HepG2 (cell line): ENCODE data around the gene RAB11FIP5. TPM values are rescaled to one million over a fixed set of nuclear protein-coding genes. Genes with fewer than 3 reads are reported as not detected.
A peak's percentile ranks its signal among the peaks of the same experiment; 100 is the strongest.

Source experiments
- ATF7-NPFF ChIP-seq: sonication (generic); formaldehyde crosslinking; IDR thresholded peaks from 2 replicates; pipeline ENCODE4 v1.8.1; 2023; ENCODE audit warnings: mild to moderate bottlenecking, low read depth, missing genetic modification reagents, moderate library complexity
- DMAP1 ChIP-seq: IDR thresholded peaks from 2 replicates; pipeline ENCODE4 v1.6.1; 2016
- EED ChIP-seq: sonication (generic); formaldehyde crosslinking; IDR thresholded peaks from 2 replicates; pipeline ENCODE4 v1.5.0; 2020; ENCODE audit warnings: mild to moderate bottlenecking, missing genetic modification reagents
- GATAD1 ChIP-seq: IDR thresholded peaks from 2 replicates; pipeline ENCODE4 v1.6.1; 2016; ENCODE audit warnings: missing genetic modification reagents, missing compliant biosample characterization
- GTF3A ChIP-seq: sonication (generic); formaldehyde crosslinking; conservative IDR thresholded peaks from 2 replicates; pipeline ENCODE4 v1.4.0; 2020; ENCODE audit warnings: mild to moderate bottlenecking, missing genetic modification reagents
- HDAC2 ChIP-seq: sonication (generic); formaldehyde crosslinking; IDR thresholded peaks from 2 replicates; pipeline ENCODE4 v1.4.0; 2020; ENCODE audit warnings: missing genetic modification reagents
- PHF21A ChIP-seq: sonication (generic); formaldehyde crosslinking; IDR thresholded peaks from 2 replicates; pipeline ENCODE4 v1.5.0; 2020; ENCODE audit warnings: mild to moderate bottlenecking, missing genetic modification reagents
- PHF8 ChIP-seq: sonication (generic); formaldehyde crosslinking; IDR thresholded peaks from 2 replicates; pipeline ENCODE4 v1.5.0; 2020; ENCODE audit warnings: missing genetic modification reagents
- THAP9 ChIP-seq: sonication (generic); formaldehyde crosslinking; IDR thresholded peaks from 2 replicates; pipeline ENCODE4; 2020; ENCODE audit warnings: missing genetic modification reagents, mild to moderate bottlenecking, borderline replicate concordance
- WIZ ChIP-seq: sonication (generic); formaldehyde crosslinking; IDR thresholded peaks from 2 replicates; pipeline ENCODE4 v1.5.1; 2020; ENCODE audit warnings: mild to moderate bottlenecking, missing genetic modification reagents
- ZBTB46 ChIP-seq: sonication (generic); formaldehyde crosslinking; IDR thresholded peaks from 2 replicates; pipeline ENCODE4 v1.4.0; 2020; ENCODE audit warnings: mild to moderate bottlenecking, missing genetic modification reagents, borderline replicate concordance
- ZNF354B ChIP-seq: sonication (generic); formaldehyde crosslinking; IDR thresholded peaks from 2 replicates; pipeline ENCODE4 v1.8.0; 2022; ENCODE audit warnings: mild to moderate bottlenecking, missing genetic modification reagents
- ZNF484 ChIP-seq: sonication (generic); formaldehyde crosslinking; IDR thresholded peaks from 2 replicates; pipeline ENCODE4 v1.5.1; 2020; ENCODE audit warnings: mild to moderate bottlenecking, low read depth, missing genetic modification reagents, borderline replicate concordance
- ZNF543 ChIP-seq: sonication (generic); formaldehyde crosslinking; IDR thresholded peaks from 2 replicates; pipeline ENCODE4 v1.4.0; 2020; ENCODE audit warnings: mild to moderate bottlenecking, missing genetic modification reagents
- ZSCAN22 ChIP-seq: sonication (generic); formaldehyde crosslinking; IDR thresholded peaks from 2 replicates; pipeline ENCODE4 v1.4.0; 2020; ENCODE audit warnings: mild to moderate bottlenecking, missing genetic modification reagents
- polyA plus RNA-seq, 8 experiments: library from polyadenylated mRNA; depleted of rRNA in 3 of 8; stranded (reverse) in 7 of 8; unstranded in 1 of 8; fragments of >200 nt; fragmentation: Illumina TruSeq in 4 of 8; extraction: Trizol in 4 of 8; gene quantifications; 2 replicates each; pipeline versions ENCODE4 v1.2.1 to v1.2.3, GENCODE V29; 2011 to 2016; ENCODE audit warnings: low read depth in 4 of 8, missing spikeins in 1 of 8, mixed read lengths in 1 of 8; ENCODE audit not compliant: insufficient read depth in 1 of 8
- total RNA-seq, 5 experiments: library from RNA; depleted of rRNA; stranded (reverse); fragments of >200 nt; fragmentation: Illumina TruSeq; extraction: Trizol; gene quantifications; 2 replicates each; pipeline ENCODE4 v1.2.3, GENCODE V29; 2016; ENCODE audit warnings: low read depth in 1 of 5
- TF ChIP-seq, protein P1 (sequence below): sonication (generic); formaldehyde crosslinking; IDR thresholded peaks from 2 replicates; pipeline ENCODE4 v1.4.0; 2020; ENCODE audit warnings: missing genetic modification reagents, borderline replicate concordance
- TF ChIP-seq, protein P2 (sequence below): sonication (generic); formaldehyde crosslinking; IDR thresholded peaks from 2 replicates; pipeline ENCODE4 v1.5.1; 2020; ENCODE audit warnings: mild to moderate bottlenecking, moderate library complexity, missing genetic modification reagents
- TF ChIP-seq, protein P3 (sequence below): sonication (generic); formaldehyde crosslinking; IDR thresholded peaks from 2 replicates; pipeline ENCODE4 v1.5.0; 2020; ENCODE audit warnings: mild to moderate bottlenecking, missing genetic modification reagents

Gene RAB11FIP5
- total and polyA plus RNA-seq, 2 of the 13 experiments (the other 11 are each of a cell fraction or from before 2014, with no cell fraction given): 9.4 to 22.9 TPM

- 0 out of 2 replicates have a peak, but pooled peaks have one; percentile 25 for TF ChIP-seq THAP9 (CRISPR knock-in tag)
- no peak for TF ChIP-seq GATAD1
- TF ChIP-seq ZSCAN22 (CRISPR knock-in tag): 0 out of 2 replicates have a peak, but pooled peaks have one; percentile 36
- TF ChIP-seq ZNF543 (CRISPR knock-in tag): 0 out of 2 replicates have a peak, but pooled peaks have one; percentile 34
- no peak for TF ChIP-seq ATF7-NPFF (CRISPR knock-in tag)
- TF ChIP-seq HDAC2: peak; percentile 38; the same call in 1 of the 2 replicates
- TF ChIP-seq, protein P1, sequence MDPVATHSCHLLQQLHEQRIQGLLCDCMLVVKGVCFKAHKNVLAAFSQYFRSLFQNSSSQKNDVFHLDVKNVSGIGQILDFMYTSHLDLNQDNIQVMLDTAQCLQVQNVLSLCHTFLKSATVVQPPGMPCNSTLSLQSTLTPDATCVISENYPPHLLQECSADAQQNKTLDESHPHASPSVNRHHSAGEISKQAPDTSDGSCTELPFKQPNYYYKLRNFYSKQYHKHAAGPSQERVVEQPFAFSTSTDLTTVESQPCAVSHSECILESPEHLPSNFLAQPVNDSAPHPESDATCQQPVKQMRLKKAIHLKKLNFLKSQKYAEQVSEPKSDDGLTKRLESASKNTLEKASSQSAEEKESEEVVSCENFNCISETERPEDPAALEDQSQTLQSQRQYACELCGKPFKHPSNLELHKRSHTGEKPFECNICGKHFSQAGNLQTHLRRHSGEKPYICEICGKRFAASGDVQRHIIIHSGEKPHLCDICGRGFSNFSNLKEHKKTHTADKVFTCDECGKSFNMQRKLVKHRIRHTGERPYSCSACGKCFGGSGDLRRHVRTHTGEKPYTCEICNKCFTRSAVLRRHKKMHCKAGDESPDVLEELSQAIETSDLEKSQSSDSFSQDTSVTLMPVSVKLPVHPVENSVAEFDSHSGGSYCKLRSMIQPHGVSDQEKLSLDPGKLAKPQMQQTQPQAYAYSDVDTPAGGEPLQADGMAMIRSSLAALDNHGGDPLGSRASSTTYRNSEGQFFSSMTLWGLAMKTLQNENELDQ: no peak
- TF ChIP-seq PHF8: 0 out of 2 replicates have a peak, but pooled peaks have one; percentile 36
- no peak for TF ChIP-seq ZBTB46 (CRISPR knock-in tag)
- no peak for TF ChIP-seq ZNF354B (CRISPR knock-in tag)
- TF ChIP-seq WIZ (CRISPR knock-in tag): no peak
- TF ChIP-seq PHF21A (CRISPR knock-in tag): peak; percentile 65; the same call in 1 of the 2 replicates
- TF ChIP-seq ZNF484 (CRISPR knock-in tag): no peak
- TF ChIP-seq GTF3A (CRISPR knock-in tag): 0 out of 2 replicates have a peak, but pooled peaks have one; percentile 6
- TF ChIP-seq EED: no peak
- TF ChIP-seq, protein P2, sequence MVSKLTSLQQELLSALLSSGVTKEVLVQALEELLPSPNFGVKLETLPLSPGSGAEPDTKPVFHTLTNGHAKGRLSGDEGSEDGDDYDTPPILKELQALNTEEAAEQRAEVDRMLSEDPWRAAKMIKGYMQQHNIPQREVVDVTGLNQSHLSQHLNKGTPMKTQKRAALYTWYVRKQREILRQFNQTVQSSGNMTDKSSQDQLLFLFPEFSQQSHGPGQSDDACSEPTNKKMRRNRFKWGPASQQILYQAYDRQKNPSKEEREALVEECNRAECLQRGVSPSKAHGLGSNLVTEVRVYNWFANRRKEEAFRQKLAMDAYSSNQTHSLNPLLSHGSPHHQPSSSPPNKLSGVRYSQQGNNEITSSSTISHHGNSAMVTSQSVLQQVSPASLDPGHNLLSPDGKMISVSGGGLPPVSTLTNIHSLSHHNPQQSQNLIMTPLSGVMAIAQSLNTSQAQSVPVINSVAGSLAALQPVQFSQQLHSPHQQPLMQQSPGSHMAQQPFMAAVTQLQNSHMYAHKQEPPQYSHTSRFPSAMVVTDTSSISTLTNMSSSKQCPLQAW (CRISPR knock-in tag): 0 out of 2 replicates have a peak, but pooled peaks have one; percentile 11
- TF ChIP-seq, protein P3, sequence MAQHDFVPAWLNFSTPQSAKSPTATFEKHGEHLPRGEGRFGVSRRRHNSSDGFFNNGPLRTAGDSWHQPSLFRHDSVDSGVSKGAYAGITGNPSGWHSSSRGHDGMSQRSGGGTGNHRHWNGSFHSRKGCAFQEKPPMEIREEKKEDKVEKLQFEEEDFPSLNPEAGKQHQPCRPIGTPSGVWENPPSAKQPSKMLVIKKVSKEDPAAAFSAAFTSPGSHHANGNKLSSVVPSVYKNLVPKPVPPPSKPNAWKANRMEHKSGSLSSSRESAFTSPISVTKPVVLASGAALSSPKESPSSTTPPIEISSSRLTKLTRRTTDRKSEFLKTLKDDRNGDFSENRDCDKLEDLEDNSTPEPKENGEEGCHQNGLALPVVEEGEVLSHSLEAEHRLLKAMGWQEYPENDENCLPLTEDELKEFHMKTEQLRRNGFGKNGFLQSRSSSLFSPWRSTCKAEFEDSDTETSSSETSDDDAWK (CRISPR knock-in tag): no peak
- TF ChIP-seq DMAP1 (CRISPR knock-in tag): peak; percentile 22; the same call in 1 of the 2 replicates
Observed at GRCh38 chr2:73043929-73044832, 68.6 kb downstream of the RAB11FIP5 start (continued).
